Measurements from ENCODE around the gene KIF3B.
"Not testable (repeated sequence)": the region's sequence is repeated elsewhere in the genome, so short reads cannot be mapped to it uniquely, and the experiment has no call there.

Gene KIF3B

DNA sequence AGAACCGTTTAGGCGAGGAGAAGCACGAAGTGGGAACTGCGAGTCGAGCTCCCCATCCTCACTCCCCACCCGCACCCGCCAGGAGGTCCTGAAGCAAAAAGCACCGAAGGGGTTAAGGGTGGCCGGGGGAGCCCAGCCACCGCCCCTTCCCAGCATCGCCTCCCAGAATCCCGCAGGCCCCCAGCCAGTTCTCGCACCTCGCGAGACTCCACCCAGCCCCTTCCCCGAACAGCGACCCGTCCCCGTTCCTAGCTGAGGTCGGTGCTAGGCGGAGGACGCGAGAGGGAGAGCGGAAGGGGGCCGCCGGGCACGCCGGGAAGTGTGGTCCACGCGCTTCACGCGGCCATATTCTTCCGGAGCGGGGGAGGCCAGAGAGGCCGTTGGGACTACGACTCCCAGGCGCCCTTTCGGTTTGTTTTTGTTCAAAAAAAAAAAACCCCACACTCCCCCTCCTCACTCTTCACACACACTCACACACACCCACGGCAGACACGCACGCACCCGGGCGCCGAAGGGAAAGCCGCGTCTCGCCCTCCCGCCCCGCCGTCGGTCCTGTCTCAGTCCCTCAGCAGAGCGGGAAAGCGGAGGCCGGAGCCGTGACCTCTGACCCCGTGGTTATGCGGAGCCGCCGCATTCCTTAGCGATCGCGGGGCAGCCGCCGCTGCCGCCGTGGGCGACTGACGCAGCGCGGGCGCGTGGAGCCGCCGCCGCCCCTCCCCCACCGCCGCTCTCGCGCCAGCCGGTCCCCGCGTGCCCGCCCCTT lies 80.6 kb downstream of the KIF3B start, which contains the start of gene ASXL1:
ASXL1 (plus strand) TSS at position 463 of the 763 bp plus-strand sequence. CDS start 445 bp downstream, outside the sequence.
- FAIRE-seq = peak; percentile 92

DNA sequence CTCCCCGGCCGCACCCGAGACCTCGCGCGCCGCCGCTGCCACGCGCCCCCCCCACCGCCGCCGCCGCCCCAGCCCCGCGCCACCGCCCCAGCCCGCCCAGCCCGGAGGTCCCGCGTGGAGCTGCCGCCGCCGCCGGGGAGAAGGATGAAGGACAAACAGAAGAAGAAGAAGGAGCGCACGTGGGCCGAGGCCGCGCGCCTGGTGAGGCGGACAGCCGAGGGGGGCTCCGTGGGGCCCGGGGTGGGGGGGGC lies 81.1 kb downstream of the KIF3B start:
- no peak for FAIRE-seq

DNA sequence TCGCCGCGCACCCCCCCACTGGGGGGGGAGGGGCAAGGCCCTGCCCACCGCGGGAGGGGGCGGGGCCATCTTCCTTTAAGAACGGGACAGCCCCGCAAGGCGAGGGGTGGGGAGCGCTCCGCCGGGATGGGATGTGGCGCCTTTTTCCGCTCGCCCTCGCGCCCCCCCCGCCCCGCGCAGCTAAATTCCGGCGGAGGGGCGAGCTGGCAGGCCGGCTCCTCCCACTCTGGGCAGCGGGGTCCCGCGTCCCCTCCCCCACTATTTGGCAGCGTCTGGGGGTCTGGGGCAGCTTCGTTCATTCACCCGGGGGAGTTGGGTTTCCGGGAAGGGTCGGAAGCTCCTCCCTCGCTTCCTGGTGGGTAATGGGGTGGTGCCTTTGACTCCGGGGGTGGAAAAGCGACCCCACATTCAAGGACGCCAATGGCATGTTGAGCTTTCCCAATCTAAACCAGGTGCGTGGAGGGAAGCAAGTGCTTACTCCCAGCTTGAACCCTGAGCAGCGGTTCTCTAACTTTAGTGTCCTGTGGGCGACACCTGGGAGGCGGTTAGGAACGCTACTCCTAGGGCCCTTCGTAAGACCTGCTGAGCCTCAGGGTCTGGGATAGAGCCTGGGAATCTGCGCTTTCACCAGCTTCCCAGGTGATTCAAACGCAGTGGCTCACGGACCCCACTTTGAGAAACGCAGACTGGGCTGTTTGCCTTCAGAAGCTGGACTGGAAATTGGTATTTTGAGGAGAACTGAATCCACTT lies 81.6 kb downstream of the KIF3B start:
- no peak for FAIRE-seq

DNA sequence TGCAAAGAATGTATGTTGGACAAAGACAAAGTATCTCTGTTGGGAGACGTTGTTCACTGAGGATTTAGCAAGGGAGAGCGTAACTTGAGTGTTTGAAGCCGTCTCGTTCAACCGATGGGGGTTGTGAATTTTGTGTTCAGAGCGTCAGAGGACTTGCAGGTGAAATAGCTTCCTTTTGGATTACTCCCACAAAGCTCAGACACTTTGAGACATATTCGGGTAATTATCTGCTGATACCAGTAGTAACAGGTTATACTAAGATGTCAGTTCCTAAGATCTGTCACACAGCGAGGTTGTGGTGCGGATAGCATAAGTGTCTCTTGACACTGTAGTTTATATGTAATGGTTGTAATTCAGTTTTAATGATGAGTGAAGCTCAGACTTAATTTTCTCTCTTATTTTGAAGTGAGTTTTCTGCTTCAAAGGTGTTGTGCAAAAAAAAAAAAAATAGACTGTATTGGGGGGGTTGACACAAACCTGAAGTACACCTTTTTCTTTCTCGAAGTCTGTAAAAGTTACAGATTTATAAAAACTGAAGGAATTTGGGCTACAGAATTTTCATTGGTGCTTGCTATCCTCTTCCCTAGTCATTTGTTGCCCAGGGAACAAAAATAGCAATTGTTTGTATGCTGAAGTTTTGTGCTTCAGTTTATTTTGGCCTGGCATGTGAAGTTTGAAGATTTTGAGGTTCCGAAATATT lies 82.3 kb downstream of the KIF3B start:
- no peak for FAIRE-seq

DNA sequence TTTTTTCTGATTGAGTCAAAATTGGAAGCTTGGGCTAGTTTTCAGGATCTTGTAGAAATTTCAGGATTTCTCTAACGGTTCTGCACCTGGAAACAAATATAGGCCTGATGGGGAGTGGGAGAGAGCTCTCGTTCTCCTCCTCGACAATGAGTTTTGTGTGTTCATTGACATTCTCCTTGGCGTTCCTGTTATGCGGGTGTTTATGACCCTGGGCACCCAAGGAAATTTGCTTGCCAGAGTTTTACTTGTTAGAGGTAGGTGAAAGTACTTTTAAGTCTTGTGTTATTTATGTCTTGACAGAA lies 82.8 kb downstream of the KIF3B start:
- no peak for FAIRE-seq

DNA sequence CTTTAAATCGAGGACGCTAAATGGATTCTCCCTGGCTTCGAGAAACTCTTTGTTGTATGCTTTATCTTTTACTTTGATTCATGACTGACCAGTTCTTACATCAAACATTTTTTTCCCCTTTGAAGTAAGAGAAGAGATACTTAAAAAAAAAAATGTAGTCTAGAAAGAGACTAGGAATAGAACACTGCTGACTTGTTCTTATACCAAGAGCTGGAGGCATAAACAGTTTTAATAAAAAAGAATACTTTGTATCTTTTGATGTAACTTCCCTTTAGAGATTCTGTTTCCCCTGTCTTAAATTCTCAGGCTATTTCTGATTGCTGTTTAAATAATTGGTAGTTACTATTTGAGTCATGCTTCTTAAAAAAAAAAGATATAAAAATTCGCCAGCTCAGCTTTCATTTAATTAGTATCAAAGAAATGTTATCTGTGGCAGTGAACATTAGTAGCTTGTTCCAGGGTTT lies 85.5 kb downstream of the KIF3B start:
- FAIRE-seq = no peak

DNA sequence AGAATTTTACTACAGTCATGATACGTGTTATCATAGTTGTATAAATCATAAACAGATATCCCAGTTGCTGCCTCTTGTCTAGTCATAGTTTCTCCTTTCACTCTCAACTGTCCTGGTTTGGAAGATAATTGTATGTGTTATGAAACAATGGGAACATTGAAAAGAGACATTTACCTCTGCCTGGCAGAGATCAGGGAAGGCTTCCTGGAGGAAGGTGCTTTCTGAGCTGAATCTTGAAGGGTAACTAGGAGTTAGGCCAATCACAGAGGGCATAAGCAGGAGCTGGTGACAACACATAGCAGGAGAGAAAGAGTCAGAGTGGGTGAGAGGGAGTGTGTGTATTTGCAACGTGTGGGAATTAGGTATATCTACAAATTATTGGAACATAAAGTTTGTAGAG lies 86.0 kb downstream of the KIF3B start:
- no peak for FAIRE-seq

DNA sequence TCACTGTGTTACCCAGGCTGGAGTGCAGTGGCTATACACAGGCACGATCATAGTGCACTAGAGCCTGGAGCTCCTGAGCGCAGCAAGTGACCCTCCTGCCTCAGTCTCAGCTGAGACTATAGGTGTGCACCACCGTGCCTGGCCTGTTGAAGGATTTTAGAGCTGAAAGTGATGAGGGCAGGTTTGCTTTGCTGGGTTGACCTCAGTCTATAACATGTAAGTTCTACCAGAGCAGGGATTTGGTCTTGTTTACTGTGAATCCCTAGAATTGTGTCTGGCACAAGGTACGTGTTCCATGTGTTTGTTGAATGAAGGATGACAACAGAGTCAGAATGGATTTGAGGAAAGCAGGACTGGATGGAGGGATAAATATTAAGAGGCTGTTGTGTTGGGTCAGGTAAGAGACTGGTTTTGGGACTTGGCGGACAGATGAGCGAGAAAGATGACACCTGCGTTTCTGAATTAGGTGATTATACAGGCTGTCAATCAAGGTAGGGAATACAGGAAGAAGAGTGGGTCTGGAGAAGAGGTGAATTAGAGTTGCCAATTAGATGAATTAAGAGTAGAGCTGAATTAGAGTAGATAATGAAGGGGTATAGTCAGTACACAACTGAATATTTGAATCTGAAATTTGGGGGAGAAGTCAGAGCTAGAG lies 87.2 kb downstream of the KIF3B start:
- no peak for FAIRE-seq

DNA sequence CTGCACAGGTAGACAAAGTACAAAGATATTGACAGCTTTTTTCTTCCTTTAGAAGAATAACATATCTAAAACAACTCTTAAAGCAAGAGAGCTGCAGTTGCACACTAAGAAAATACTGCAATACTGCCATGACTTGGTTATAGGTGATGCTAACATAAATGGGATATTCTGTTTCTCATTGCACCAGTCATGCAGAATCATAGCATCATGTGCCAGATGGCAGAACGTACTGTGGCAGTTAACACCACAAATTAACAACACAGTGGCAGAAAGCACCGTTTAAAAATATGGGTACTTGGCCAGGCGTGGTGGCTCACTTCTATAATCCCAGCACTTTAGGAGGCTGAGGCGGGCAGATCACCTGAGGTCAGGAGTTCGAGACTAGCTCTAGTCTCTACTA lies 88.1 kb downstream of the KIF3B start:
- FAIRE-seq = no peak

DNA sequence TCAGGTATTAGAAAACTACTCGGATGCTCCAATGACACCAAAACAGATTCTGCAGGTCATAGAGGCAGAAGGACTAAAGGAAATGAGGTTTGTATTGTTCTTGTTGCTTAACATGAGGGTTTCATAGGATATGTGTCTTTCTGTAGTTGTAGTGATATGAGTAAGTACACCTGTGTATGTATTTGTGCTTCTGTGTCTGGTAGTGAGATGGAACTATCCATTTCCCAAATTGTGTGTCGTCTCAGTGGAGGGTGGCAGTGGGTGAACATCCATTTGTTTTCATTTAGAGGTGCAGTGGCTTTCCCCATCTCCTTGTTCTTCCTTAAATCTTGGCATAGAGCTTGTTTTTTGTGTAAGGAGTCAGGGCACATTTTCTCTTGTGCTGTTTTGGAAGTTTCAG lies 88.9 kb downstream of the KIF3B start:
- no peak for FAIRE-seq

DNA sequence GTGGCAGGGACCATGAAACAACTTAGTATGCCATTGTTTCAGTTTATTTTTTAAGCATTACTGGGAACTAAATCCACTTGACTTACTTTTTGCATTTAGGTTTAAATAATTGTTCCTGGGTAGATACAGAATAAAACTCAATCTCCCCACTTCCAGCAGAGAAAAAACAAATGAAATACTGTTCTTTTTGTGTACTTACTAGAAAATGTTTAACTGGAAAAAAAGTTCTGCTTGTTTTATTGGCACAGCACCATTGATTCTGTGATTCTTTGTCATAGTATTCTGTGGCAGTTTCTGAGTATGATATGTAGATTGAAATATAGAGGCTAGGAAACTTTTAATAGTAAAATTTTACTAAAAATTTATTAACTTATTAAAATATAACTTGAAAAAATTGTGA lies 90.9 kb downstream of the KIF3B start:
- FAIRE-seq = no peak

DNA sequence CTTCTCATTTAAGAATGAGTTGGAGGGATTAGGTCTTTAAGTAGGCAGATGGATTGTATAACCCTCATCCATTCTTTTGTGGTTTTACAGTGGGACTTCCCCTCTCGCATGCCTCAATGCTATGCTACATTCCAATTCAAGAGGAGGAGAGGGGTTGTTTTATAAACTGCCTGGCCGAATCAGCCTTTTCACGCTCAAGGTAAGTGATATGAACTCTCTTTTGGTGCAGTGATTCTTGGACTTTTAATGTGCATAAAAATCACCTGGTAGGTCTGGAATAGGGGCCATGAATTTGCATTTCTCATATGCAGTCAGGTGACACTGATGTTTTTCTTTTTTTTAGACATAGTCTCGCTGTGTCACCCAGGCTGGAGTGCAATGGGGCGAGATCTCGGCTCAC lies 91.5 kb downstream of the KIF3B start:
- FAIRE-seq = no peak

DNA sequence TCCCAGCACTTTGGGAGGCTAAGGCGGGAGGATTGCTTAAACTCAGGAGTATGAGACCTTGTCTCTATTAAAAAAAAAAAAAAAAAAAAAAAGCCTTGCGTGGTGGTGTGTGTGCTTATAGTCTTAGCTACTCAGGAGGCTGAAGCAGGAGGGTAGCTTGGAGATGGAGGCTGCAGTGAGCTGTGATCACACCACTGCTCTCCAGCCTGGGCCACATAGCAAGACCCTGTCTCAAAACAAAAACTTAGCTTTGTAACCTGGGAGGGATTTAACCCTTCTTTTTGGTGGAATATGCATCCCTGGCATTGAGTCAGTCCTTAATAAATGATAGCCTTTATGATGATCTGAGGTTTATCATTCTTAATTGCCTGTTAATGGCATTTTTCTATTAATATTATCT lies 93.4 kb downstream of the KIF3B start:
- no peak for FAIRE-seq

DNA sequence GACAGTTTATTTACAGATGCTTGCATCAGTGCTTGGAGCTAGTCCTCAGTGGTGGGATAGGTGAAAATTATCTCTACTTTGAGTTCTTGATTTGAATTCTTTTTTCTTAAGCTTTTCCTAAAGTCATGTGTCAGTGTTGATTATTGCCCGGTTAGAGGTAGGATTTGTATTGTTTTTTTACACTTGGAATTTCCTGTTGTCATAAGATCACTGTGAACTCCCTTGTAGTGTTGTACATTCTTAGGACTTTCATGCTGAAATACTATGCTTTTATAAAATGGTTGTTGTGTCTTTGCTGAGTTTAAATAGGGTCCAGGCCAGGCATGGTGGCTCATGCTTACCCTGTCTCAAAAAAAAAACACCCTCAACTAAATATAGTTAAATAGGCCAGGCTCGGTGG lies 101.0 kb downstream of the KIF3B start:
- FAIRE-seq = no peak

DNA sequence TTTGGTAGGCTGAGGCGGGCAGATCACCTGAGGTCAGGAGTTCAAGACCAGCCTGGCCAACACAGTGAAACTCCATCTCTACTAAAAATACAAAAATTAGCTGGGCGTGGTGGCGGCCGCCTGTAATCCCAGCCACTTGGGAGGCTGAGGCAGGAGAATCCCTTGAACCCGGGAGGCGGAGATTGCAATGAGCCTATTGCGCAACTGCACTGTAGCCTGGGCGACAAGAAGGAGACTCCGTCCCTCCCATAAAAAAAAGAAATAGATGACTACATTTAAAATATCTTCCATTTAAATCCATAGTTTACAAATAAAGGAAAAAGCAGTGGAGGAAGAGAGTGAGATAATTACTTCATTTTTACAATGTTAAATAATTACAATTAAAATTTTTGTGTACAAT lies 102.6 kb downstream of the KIF3B start:
- not testable (repeated sequence) for FAIRE-seq

DNA sequence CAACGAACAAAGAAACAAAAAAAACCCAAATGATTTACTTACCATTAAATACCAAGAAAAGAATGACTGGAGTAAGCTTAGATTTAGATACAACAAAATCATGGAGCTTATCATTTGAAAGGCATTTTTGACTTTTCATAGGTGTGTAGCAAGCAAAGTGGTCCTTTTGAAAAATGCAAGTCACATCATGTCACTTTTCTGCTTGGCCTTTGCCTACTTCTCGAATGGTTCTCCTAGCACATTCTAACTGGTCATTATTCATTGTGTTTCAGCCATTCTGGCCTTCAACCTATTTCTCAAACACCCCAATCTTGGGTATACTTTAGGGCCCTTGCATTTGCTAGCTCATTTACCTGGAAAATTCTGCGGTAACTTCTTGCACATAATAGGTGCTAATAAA lies 103.3 kb downstream of the KIF3B start:
- FAIRE-seq = no peak

DNA sequence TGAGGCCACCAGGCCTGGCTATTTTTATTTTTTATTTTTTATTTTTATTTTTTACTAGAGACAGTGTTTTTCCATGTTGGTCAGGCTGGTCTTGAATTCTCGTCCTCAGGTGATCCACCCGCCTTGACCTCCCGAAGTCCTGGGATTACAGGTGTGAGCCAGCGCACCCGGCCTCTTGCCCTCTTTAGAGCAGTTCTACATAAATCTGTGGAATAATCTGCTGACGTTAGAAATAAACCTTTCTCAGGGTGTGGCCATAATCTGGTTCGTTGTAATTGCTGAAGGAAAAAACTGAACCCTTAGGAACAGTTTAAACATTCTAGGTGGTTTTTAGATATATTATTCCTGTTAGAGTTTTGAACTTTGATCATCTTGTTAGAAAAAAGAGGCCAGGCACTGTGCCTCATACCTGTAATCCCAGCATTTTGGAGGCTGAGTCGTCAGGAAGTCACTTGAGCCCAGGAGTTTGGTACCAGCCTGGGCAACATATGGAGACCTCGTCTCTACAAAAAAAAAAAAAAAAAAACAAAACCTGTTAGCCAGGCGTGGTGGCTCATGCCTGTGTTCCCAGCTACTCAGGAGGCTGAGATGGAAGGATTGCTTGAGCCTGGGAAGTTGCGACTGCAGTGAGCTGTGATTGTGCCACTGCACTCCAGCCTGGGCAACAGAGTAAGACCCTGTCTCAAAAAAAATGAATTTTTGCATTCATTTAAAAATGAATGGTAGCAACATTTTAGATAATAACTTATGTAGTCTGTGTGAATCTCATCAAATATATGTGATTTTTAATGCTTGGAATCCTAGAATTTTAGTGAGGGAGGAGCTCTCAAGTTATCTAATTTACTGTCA lies 104.9 kb downstream of the KIF3B start:
- no peak for FAIRE-seq

DNA sequence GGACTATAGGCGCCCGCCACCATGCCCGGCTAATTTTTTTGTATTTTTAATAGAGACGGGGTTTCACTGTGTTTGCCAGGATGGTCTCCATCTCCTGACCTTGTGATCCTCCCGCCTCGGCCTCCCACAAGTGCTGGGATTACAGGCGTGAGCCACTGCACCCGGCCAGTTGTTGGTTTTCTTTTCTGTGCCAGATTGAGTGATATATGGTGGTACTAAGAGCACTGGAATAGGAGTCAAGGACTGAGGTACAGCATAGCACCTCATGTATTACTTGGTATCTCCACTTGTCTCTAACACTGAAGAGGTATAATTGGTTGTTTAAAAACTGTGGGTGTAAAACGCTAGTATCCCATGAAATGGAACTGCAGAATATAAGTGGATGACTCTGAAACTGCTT lies 106.0 kb downstream of the KIF3B start:
- not testable (repeated sequence) for FAIRE-seq

All from G401.6 (cell line).